ENCODE results near the gene COX7B. TPM values are rescaled to one million over a fixed set of nuclear protein-coding genes. Genes with fewer than 3 reads are reported as not detected.
"Not testable (repeated sequence)": the region's sequence is repeated elsewhere in the genome, so short reads cannot be mapped to it uniquely, and the experiment has no call there.

COX7B gene
- 104 TPM for total RNA-seq (ENCODE audit: insufficient read depth, low replicate concordance)

- DNase-seq (ENCODE audit: low spot score), result peak; percentile 98
These were observed at the start of gene COX7B for GRCh38 chrX:77899081-77899828. Gene COX7B (plus strand): TSS chrX:77899468. CDS start chrX:77899554, 86 bp downstream.

- no peak for DNase-seq (ENCODE audit: low spot score)
These were observed 23.9 kb upstream of the COX7B start for GRCh38 chrX:77875372-77875771.

GRCh38 chrX:77881418-77881817, 17.9 kb upstream of the COX7B start:
- DNase-seq (ENCODE audit: low spot score), result not testable (repeated sequence)

GRCh38 chrX:77892887-77893286, 6.4 kb upstream of the COX7B start:
- no peak for DNase-seq (ENCODE audit: low spot score)

- no peak for DNase-seq (ENCODE audit: low spot score)
These were observed 5.6 kb upstream of the COX7B start for GRCh38 chrX:77893713-77894112.

- peak; percentile 98 for DNase-seq (ENCODE audit: low spot score)
These were observed 4.1 kb upstream of the COX7B start, which contains the start of gene MAGT1 for GRCh38 chrX:77894921-77895886. Gene MAGT1 (minus strand): TSS chrX:77895435. CDS start chrX:77895410, 25 bp downstream.

GRCh38 chrX:77900688-77901087, 1.4 kb downstream of the COX7B start:
- no peak for DNase-seq (ENCODE audit: low spot score)

- DNase-seq (ENCODE audit: low spot score), result no peak
These were observed 2.2 kb downstream of the COX7B start for GRCh38 chrX:77901506-77901905.

- DNase-seq (ENCODE audit: low spot score), result peak; percentile 90
These were observed 11.0 kb downstream of the COX7B start, which contains the start of gene ATP7A for GRCh38 chrX:77910108-77910840. Gene ATP7A (plus strand): TSS chrX:77910693. CDS start chrX:77971642, 60,949 bp downstream.

GRCh38 chrX:77917294-77917933, 18.1 kb downstream of the COX7B start:
- DNase-seq (ENCODE audit: low spot score), result no peak

GRCh38 chrX:77918568-77918967, 19.3 kb downstream of the COX7B start:
- DNase-seq (ENCODE audit: low spot score), result no peak

GRCh38 chrX:77919370-77919769, 20.1 kb downstream of the COX7B start:
- not testable (repeated sequence) for DNase-seq (ENCODE audit: low spot score)

GRCh38 chrX:77922787-77923186, 23.5 kb downstream of the COX7B start:
- DNase-seq (ENCODE audit: low spot score), result no peak

- DNase-seq (ENCODE audit: low spot score), result no peak
These were observed 25.1 kb downstream of the COX7B start for GRCh38 chrX:77924320-77924859.

- no peak for DNase-seq (ENCODE audit: low spot score)
These were observed 26.5 kb downstream of the COX7B start for GRCh38 chrX:77925764-77926163.

GRCh38 chrX:77930581-77930980, 31.3 kb downstream of the COX7B start:
- DNase-seq (ENCODE audit: low spot score), result no peak

GRCh38 chrX:77935886-77936285, 36.6 kb downstream of the COX7B start:
- no peak for DNase-seq (ENCODE audit: low spot score)

- DNase-seq (ENCODE audit: low spot score), result no peak
These were observed 37.0 kb downstream of the COX7B start for GRCh38 chrX:77936299-77936698.

- DNase-seq (ENCODE audit: low spot score), result no peak
These were observed 38.0 kb downstream of the COX7B start for GRCh38 chrX:77937291-77937690.

- DNase-seq (ENCODE audit: low spot score), result no peak
These were observed 38.9 kb downstream of the COX7B start for GRCh38 chrX:77938083-77938680.
